IPS-NIHi7 (cell line): ENCODE results near the gene CLEC18A.
"Not testable (repeated sequence)": the region's sequence is repeated elsewhere in the genome, so short reads cannot be mapped to it uniquely, and the experiment has no call there.

Source experiments
- DNase-seq: peaks from one replicate; pipeline ENCODE4 v3.0.0; 2012; ENCODE audit warnings: mixed read lengths; ENCODE audit errors: extremely low spot score

The CLEC18A gene

DNA sequence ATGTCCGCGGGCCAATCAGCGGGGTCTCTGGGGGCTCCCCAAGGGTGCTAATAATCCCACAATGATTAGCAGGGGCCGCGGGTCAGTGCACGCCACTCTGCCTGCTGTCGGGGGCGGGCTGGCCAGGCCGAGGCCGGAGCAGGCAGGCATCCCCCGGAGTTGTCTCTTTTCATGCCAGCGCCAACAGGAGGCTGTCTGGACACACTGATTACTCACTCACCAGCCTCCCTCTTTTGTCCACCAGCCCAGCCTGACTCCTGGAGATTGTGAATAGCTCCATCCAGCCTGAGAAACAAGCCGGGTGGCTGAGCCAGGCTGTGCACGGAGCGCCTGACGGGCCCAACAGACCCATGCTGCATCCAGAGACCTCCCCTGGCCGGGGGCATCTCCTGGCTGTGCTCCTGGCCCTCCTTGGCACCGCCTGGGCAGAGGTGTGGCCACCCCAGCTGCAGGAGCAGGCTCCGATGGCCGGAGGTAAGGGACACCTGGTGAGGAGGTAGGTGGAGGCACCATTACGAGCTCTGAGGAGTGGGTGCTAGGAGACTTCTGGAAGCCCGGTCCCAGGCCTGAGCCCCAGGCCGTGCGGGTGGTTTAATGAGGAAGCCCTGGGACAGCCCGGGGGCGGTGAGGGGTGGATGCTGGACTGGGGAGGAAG is at the start of gene CLEC18A:
Gene CLEC18A, plus strand, starts transcription at position 318 of the 655 bp plus-strand sequence. Its CDS starts 33 bp downstream, at position 351.
- not testable (repeated sequence) for DNase-seq

DNA sequence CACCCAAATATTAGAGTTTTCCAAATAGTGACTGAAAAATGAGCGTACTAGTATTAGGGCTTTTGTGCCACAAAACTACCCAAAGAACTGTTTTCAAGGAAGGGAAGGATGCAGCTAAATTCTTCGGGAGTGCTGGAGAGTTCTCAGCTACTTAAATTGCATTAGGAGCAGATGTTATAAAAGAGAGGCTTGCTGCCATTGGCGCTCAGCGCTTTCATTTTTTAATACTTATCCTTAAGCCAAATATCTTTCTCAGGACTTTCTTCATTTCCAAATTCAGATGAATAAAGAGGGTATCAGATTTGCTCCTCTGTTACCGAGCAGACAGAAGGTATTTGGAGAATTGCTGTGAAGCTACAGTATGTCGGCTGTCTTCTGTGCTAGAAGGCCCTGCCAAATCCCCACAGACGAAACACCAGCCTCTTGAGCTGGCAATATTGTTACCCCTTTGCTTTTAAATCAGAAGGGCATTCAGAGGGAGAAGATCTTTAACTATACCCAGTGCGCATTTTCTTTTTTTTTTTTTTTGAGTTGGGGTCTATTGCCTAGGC is 47.2 kb upstream of the CLEC18A start:
- no peak for DNase-seq

DNA sequence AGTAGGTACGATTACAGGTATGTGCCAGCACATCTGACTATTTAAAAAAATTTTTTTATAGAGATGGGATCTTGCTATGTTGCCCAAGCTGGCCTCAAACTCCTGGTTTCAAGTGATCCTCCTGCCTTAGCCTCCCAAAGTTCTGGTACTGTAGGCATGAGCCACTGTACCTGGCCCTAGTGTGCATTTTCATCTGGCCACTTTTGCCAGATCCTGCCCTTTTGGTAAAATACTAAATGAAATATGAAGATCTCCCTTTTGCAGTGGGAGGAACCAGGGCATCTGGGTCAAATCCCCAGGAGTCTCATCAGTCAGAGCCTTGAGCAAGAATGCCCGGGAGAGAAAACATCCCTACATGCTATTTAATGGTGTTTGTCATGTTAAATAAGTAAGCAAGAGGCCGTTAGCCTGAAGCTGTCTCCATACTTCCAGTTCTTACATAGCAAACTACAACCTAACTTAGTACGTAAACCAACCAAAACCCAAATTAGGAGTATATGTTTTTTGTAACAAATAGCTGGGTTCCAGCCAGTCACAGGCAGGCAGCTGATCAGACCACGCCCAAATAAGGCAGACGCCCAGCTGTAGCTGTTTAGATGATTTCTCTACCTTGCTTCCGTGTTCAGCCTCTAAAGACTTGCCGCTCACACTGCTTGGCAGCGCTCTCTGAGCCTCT is 46.5 kb upstream of the CLEC18A start:
- DNase-seq, result peak; percentile 43

DNA sequence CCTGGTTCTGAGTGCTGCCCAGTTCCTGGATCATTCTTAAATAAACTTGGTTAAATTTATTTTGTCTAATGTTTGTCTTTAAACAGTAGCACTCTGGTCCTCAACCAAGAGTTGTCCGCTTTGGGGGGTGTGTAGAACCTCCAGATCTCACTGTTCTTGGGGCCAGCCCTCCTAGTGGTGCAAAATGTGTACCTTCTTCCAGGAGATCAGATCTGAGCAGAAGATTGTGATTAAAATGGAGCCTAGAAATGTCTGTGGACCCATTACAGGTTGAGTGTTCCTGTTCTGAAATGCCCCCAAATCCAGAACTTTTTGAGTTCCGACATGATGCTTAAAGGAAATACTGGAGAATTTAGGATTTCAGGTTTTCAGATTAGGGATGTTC is 46.0 kb upstream of the CLEC18A start:
- no peak for DNase-seq

DNA sequence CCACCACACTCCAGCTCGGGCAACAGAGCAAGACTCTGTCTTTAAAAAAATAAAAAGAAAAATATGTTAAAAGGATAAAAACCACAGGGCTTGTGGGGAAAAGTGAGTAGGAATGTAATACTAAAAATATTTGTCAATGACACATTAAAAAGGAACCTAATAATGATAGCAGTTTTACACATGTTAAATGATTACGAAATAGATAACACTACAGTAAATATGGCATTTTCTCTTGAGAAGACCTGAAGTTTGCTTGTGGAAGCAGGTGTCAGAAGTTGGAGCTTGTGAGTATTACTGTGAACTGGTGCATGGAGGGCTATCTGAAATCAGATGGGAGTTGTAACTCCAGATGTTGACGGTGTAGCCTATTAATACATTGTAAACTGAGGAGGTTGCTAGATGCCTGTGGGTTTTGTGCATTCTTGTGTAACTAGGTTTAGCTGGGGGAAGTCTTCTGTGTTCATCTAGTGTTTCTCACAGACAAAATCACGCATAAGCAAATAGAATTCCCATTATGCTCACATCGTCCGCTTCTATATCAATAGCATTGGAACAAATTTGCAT is 44.2 kb upstream of the CLEC18A start:
- no peak for DNase-seq

DNA sequence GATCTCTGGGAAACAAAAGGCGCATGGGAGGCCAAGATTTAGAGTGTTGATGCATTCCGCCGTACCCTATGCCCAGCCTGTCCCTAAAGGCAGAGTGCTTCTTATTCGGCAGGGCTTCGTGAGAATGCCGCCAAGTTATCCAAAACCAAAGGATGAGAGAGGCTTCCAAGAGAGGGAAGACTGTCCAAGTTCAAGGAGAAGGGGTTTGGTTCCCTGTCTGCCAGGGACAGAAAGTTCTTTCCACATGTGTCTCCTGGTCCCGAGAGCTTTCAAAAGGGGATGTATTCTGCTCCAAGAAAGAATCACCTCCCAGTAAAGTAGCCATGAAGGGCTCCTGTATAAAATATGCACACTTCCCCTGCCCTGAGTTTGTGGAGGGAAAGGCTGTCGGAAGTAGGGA is 42.1 kb upstream of the CLEC18A start:
- no peak for DNase-seq

DNA sequence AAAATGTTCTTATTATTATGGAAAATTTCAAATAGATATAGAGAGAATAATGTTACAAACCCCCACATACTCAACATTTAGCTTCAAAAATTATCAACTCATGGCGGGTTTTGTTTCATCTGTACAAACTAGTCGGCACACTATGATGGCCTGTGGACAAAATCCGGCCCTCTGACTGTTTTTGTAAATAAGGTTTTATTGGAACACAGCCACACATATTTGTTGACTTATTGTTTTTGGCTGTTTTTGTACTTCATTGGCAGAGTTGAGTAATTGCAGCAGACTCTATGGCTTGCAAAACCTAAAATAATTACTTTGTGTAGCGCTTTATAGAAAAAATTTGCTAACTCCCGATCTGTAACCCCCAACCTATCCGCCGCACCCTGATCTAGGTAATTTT is 41.4 kb upstream of the CLEC18A start:
- DNase-seq, result no peak

DNA sequence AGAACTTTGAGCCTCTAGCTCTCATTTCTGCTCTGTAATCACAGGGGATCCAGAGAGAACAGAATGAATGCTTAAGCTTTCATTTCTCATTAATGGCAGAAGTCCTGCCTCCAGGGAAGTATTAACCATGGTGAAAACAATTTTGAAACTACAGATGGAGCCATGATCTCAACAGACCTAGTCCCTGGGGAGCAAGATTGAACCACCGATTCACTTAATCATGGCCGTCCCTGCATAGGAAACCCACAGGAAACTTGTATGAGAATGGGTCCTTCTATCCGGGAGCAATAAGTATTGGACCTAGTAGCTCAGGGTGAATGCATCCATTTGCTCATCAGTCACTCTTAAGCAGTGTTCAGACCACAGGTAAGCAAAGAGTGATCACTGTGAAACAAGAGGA is 40.2 kb upstream of the CLEC18A start:
- no peak for DNase-seq

DNA sequence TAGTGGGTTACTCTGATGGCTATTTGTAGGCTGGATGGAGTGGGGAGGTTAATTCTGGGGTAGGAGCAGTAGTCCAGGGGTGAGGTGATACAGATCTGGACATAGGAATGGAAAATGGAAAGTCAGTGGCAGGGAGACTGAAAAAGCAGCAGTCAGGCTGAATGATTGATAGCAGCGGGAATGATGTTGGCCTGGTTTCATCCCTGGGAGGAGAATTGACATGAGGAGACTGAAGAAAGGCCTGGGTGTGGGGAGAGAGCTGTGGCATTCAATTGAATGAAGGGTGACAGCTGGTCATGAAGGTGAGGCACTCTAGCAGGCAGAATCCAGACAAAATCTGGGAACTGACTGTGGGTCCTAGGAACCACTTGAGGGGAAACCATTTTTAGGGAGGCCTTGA is 34.7 kb upstream of the CLEC18A start:
- no peak for DNase-seq

DNA sequence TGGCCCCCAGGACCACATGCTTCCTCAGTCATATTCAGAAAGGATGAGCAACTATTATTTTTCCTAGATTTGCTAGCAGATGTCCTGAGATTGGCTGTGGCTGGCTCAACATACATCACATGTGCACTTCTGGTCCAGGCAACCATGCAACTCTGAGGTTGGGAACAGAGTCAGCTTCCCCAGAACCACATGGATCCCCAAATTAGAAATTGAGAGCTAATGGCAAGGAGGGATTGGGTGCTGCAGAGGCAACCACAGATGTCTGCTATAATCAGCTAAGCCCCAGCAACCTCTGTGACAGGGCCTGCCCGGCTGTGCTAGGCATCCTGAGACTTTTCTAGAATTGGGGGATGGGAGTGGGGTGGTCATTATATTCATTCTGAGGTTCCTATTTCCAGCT is 33.8 kb upstream of the CLEC18A start:
- no peak for DNase-seq

DNA sequence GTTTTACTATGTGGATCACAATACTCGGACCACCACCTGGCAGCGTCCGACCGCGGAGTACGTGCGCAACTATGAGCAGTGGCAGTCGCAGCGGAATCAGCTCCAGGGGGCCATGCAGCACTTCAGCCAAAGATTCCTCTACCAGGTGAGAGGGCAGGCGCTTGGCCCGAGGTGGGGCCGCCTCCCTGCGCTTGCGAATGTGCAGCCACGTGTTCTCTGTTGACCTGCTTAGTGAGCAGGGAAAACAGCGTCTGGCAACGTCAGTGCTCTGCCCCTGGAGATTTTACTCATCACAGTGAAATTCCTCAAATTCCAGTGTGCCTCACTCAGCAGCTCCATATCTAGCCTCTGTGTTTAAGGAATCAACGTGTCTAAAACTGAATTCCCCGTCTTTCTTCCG is 33.4 kb upstream of the CLEC18A start:
- peak; percentile 78 for DNase-seq

DNA sequence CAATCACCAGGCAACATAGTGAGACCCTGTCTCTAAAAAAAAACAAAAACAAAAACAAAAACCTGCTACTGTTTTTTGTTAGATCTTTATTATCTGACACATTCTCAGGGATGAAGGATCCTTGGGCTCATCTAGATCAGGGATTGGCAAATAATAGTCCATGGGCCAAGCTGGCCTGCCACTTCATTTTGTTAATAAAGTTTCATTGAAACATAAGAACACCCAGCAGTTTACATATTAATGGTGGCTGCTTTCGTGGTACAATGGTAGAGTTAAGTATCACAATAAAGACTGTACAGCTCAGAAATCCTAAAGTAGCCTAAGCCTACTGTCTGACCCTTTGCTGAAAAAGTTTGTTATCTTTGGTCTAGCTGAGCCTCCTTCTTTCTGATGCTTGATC is 32.9 kb upstream of the CLEC18A start:
- no peak for DNase-seq

DNA sequence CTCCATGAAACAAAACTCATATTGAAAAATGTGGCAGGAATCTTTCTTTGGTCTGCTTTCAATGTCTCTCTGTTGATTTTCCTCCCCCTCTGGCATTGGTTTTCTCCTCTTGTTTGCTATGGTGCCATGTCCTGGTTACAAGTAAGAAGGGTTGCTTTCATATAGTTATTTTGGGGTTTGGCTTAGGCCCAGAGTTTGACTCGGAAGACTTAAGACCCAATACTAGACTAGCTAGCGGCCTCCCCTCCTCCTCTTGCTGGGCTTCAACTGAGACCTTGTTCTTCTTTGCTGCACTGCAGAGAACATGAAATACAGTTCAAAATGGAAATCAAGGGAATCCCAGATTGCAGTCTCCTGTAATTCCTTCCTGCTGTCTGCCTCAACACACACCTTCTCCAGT is 30.0 kb upstream of the CLEC18A start:
- no peak for DNase-seq

DNA sequence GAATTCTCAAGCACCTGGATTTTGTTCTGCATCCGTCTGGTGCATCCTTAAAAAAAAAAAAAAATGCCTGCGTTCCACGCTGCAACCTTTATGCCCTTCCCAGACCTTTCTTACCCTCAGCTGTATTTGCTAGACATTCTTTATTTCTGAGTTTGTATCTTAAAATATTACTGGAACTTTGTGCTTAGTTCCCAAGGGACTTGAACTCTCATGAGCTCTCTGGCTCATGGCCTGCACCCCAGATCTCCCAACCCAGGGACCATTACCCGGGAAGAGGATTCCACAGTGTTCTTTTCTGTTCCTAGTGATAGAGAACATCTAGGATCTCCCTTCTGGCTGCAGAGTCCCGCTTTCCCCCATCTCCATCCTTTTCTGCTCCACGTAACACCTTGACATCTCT is 28.9 kb upstream of the CLEC18A start:
- DNase-seq, result no peak

DNA sequence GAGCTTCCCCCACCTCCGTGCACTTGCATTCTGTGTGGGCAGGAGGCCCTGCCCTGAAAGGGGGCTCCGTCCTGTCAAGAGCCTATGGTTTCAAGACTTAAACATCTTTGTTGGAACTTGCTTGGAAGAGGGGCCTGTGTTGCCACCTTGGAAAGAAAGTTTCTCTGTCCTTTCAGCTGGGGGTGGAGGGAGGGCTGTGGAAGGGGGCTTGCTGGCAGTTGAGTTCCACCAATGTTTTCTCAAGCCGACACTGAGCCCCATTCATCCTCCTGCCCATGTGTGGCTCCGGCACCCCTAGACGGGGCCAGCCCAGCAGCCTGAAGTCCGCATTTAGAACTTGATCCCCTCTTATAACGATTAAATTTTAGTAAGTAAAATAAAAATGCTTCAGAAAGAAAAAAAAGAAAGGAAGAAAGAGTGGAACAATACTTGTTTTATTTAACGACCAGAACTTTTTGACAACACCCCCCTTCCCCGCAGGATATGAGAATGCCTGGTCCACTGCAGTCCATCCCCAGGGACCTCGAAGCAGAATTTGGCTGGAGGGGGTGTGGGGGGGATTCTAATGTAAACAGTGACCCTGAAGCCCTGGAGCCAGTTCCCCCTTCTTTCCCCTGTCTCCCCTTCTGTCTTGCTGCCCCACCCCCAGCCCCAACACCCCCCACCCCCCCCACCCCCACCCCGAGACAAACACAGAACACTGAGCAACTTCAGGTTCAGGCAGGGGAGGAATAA is 26.9 kb upstream of the CLEC18A start:
- DNase-seq, result no peak

DNA sequence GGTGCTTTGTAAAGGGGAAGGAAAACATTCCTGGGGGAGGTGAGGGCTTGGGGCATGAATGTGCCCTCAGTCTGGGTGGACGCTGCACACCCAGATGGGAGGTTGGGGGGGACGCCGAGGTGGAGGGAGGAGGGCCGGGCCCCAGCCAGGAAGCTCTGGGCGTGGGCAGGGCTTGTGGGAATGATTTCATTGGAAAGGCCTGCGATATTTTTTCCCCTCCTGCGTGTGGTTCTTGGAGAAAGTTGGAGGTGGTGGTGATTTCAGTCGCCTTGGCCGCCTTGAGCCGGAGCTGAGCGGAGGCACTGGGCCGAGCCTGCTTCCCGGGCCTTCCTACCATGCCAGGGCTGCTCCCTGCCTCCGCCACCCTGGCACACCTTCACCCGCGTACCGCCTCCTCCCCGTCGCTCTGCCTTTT is 26.4 kb upstream of the CLEC18A start:
- DNase-seq, result peak; percentile 27

DNA sequence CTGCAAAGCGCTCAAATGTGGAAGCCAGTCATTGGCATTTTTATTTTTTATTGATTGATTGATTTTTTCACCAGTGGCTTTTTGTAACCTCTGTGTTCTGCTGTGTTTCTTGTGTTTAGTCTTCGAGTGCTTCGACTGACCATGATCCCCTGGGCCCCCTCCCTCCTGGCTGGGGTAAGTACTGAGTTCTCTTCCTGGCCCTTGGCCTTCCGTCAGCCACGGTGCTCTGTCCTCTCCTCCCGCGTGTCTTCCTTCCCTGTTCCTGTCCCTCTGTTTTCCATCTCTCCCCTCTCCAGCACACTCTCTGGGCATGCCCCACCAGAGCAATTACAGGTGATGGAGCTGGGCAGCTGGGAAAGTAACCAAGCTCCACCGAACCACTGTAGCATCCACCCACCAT is 25.8 kb upstream of the CLEC18A start:
- DNase-seq, result no peak

DNA sequence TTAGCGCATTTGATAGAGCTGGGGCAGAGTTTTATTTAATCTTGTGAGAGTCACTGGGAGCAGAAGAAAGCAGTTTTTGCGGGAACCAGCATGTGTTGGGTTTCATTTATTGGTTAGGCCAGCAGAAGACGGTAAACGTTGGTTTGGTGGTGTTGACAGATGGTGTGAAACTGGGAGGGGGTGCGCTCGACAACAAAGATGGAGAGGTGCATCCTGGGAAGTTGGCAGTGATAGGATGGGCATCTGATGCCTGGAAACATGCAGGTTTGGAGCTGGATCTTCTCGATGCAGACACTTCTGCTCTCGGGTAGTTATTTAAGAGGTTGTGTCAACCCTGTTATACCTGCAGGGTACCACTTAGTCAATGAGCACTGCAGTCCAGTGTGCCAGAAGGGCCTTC is 24.9 kb upstream of the CLEC18A start:
- no peak for DNase-seq

DNA sequence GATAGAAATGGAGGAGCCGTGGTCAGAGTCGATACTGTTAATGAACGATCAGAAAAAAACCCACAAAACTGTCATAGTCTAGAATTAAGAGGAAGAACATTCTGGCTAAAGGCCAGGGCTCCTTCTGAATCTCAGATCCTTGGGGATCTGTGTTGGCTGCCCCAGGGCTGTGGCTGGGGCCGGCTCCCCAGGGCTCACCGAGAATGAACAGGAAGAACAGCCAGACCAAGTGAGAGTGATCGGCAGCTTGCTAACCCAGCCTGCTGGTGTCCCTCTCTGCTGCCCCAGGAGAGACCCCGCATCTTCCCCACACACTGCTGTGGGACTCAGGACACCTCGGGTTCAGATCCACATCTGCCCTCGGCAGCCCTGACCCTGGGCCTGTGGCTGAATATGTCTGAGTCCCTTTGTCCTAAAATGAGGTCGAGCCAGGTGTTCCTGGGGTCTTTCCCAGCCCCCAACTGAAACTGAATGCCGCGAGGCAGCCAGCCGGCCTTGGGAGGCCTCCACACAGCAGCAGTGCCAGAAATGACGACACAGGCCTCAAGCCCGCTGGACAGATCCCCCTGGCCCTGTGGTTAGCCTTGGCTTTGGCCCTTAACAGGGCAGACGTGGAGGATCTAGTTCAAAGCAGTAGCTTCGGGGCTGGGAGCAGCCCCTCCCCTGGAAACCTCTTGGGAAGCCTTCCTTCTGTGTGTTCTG is 23.9 kb upstream of the CLEC18A start:
- DNase-seq, result peak; percentile 37

DNA sequence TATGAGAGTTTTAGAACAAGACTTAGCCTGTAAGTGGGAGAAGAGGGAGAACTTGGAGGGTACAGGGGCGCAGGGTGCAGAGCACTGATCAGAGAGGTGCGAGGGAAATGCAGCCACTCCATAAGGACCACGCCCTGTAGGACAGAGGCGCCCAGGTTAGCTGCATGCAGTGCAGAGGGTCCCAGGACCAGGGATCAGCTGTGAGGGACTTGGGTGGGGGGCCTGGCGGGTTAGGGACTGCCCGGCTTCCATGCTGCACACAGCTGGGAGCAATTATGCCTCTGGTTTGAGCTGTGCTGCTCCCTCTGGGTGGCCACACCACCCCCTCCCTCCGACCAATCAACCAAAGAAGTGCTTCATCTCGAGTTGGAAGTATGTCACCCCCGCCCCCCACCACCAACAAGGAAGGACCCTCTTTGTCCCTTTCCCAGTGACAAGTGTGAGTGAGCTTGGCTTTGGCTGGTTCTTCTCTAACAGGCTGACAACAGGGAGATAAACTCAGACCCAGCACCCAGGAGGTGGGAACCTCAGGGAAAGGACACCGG is 22.2 kb upstream of the CLEC18A start:
- no peak for DNase-seq

DNA sequence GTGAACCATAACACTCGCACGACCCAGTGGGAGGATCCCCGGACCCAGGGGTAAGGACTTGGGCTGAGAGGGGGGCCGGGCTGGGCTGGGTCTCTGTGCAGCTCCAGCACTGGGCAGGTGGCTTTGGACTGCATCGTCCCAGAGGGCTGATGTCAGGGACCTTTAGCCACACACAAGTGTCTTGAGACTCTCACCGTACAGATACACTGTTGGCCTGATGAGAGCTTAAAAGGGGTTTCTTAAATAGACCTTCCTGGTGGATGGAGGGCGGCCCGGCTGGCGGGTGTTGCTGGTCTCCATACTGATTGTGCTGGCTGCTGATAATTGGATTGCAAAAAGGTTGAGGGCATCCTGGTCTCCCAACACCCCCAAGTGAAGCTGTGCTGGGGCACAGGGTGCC is 21.7 kb upstream of the CLEC18A start:
- DNase-seq, result no peak
